GM12878 (cell line): Measurements from ENCODE around the gene EMC1. TPM values are rescaled to one million over a fixed set of nuclear protein-coding genes. Genes with fewer than 3 reads are reported as not detected.

ENCODE experiments used
- ATAC-seq: fragments of 200-7000 bp; cut with Tn5 transposase; 3 replicates; pipeline ENCODE4 v1.9.1; 2020; ENCODE audit warnings: mild to moderate bottlenecking, moderate library complexity
- BruUV-seq: library from RNA; stranded (reverse); fragments of 400-500 nt; replicated peaks from 2 replicates; lab custom pipeline; 2021; lab: Mats Ljungman, UMichigan
- CTCF ChIA-PET: fragments of 300-600 bp; sonication (Branson Sonifier 250); formaldehyde crosslinking; extraction: SDS; loops from one replicate; lab custom pipeline; 2021; ENCODE audit warnings: inconsistent platforms; lab: Yijun Ruan, JAX
- POLR2A ChIA-PET: fragments of 350-600 bp; formaldehyde crosslinking; extraction: SDS; loops from one replicate; lab custom pipeline; 2021; ENCODE audit warnings: inconsistent platforms; lab: Charles Lee
- RAD21 ChIA-PET: fragments of 300-600 bp; sonication (Branson Sonifier 250); formaldehyde crosslinking; loops from one replicate; lab custom pipeline; 2023; ENCODE audit warnings: antibody characterized with exemption; ENCODE audit not compliant: unreplicated experiment; lab: Charles Lee
- SMC1A ChIA-PET: fragments of 300-600 bp; sonication (Branson Sonifier 250); formaldehyde crosslinking; loops from one replicate; lab custom pipeline; 2023; ENCODE audit not compliant: unreplicated experiment, uncharacterized antibody; lab: Charles Lee
- DNase-seq: peaks from one replicate; pipeline ENCODE4 v3.0.0-alpha.2; 2011; ENCODE audit warnings: low read depth, low spot score
- FAIRE-seq: peaks from 3 replicates; lab custom pipeline; 2011; peaks lifted over from hg19 to GRCh38; lab: Jason Lieb, UNC
- H2AFZ ChIP-seq: 2 replicates; pipeline ENCODE4 v1.6.0; 2011; ENCODE audit warnings: low read depth, low read length, control low read depth; ENCODE audit not compliant: control insufficient read depth
- H3K27ac ChIP-seq: 2 replicates; pipeline ENCODE4 v1.5.1; 2011; ENCODE audit warnings: control low read depth; ENCODE audit not compliant: control insufficient read depth, insufficient read depth
- H3K27me3 ChIP-seq, 2 experiments: replicated peaks in 1 of 2; 2 replicates each; pipeline versions ENCODE4 v1.6.0 to v1.6.1; 2011; ENCODE audit warnings: low read length in 1 of 2; ENCODE audit not compliant: control insufficient read depth in 2 of 2, insufficient read depth in 2 of 2
- H3K36me3 ChIP-seq, 2 experiments: 2 replicates each; pipeline ENCODE4 v1.5.1; 2011; ENCODE audit warnings: low read length in 1 of 2; ENCODE audit not compliant: control insufficient read depth in 2 of 2, insufficient read depth in 2 of 2
- H3K4me1 ChIP-seq: 2 replicates; pipeline ENCODE4 v1.6.1; 2011; ENCODE audit warnings: mild to moderate bottlenecking, low read length, moderate library complexity, mixed read lengths; ENCODE audit not compliant: control insufficient read depth, insufficient read depth
- H3K4me2 ChIP-seq: 2 replicates; pipeline ENCODE4 v1.6.0; 2011; ENCODE audit warnings: control low read depth; ENCODE audit not compliant: control insufficient read depth, insufficient read depth
- H3K4me3 ChIP-seq: fragments of 200-600 bp; sonication (generic); 2 replicates; pipeline ENCODE4 v1.5.1; 2016
- H3K79me2 ChIP-seq: 2 replicates; pipeline ENCODE4 v1.6.0; 2011; ENCODE audit warnings: low read length; ENCODE audit not compliant: control insufficient read depth, insufficient read depth
- H3K9ac ChIP-seq: 2 replicates; pipeline ENCODE4 v1.8.0; 2011; ENCODE audit warnings: low read length, control low read depth, mixed read lengths; ENCODE audit not compliant: control insufficient read depth, insufficient read depth
- H3K9me3 ChIP-seq: replicated peaks from 3 replicates; pipeline ENCODE4 v1.5.1; 2011; ENCODE audit warnings: mild to moderate bottlenecking, low read length; ENCODE audit not compliant: control insufficient read depth, insufficient read depth
- H4K20me1 ChIP-seq: 2 replicates; pipeline ENCODE4 v1.6.0; 2011; ENCODE audit not compliant: control insufficient read depth, insufficient read depth
- BCLAF1 ChIP-seq: fragments of 450-650 bp; IDR thresholded peaks from 2 replicates; pipeline ENCODE4 v1.6.1; 2017; ENCODE audit warnings: antibody characterized with exemption, mild to moderate bottlenecking, moderate library complexity
- ESRRA ChIP-seq: IDR thresholded peaks from 2 replicates; pipeline ENCODE4 v1.6.1; 2012; ENCODE audit warnings: mild to moderate bottlenecking, low read length, improper control_type of control experiment
- MEF2B ChIP-seq: fragments of 450-650 bp; IDR thresholded peaks from 2 replicates; pipeline ENCODE4 v1.6.1; 2018; ENCODE audit warnings: mild to moderate bottlenecking, moderate library complexity; ENCODE audit not compliant: partially characterized antibody, poor library complexity, severe bottlenecking
- MTA3 ChIP-seq: IDR thresholded peaks from 2 replicates; pipeline ENCODE4 v1.6.1; 2012; ENCODE audit warnings: low read length, inconsistent platforms, borderline replicate concordance
- POLR2A ChIP-seq: IDR thresholded peaks from 2 replicates; pipeline ENCODE4 v1.6.1; 2011; ENCODE audit warnings: low read depth, mild to moderate bottlenecking, low read length
- WGBS: methylation state at CpG from one replicate; pipeline ENCODE4 v1.1.6; 2016; ENCODE audit warnings: low lambda C conversion rate; ENCODE audit not compliant: insufficient replicate concordance, insufficient coverage; ENCODE audit errors: missing lambda C conversion rate; 5-methylcytosine and 5-hydroxymethylcytosine counted together
- in situ Hi-C: fragments of 300-500 bp; cut with MboI; formaldehyde crosslinking; loops from 9 replicates; pipeline ENCODE4 v1.14.3; 2018; ENCODE audit warnings: mixed read lengths
- intact Hi-C: fragments of 100-400 bp; cut with micrococcal nuclease; formaldehyde crosslinking; loops from one replicate; pipeline ENCODE4 v1.14.2; 2022; ENCODE audit not compliant: unreplicated experiment
- polyA plus RNA-seq, 11 experiments: library from polyadenylated mRNA; depleted of rRNA in 4 of 11; unstranded in 6 of 11; stranded (reverse) in 5 of 11; fragments of >200 nt; fragmentation: Nextera tagmentation in 4 of 11; fragmentation: Illumina TruSeq in 1 of 11; extraction: Ambion mirVana in 4 of 11; extraction: Trizol in 1 of 11; gene quantifications; 1 replicate in 1 of 11; 2 replicates in 10 of 11; pipeline versions ENCODE4 v1.2.1 to v1.2.3, GENCODE V29; 2011 to 2016; ENCODE audit warnings: inconsistent platforms in 2 of 11, missing spikeins in 2 of 11, low read depth in 1 of 11
- total RNA-seq, 4 experiments: library from RNA; depleted of rRNA in 3 of 4; stranded (reverse); fragments of >200 nt in 3 of 4; fragmentation: Illumina TruSeq in 1 of 4; extraction: Trizol in 1 of 4; gene quantifications; 2 replicates each; pipeline versions ENCODE4 v1.2.1 to v1.2.3, GENCODE V29; 2013 to 2021

Gene EMC1
- total and polyA plus RNA-seq, 10 of the 15 experiments (the other 5 are each of a cell fraction or from before 2014, with no cell fraction given), result 12.2 to 43.6 (median 20.6) TPM

- TF ChIP-seq BCLAF1 (no peak), MEF2B (no peak)
Measured at GRCh38 chr1:19260211-19261138, 9.2 kb upstream of the EMC1 start (continued).

- no peak for ATAC-seq
- H3K36me3 ChIP-seq, result peaks cover 33 to 34% of the 10 kb centered on the region in 2 experiments
- POLR2A ChIA-PET, result no interaction called here
- H3K9ac ChIP-seq, result no peak overlapping the region
- no peak overlapping the region for H2AFZ ChIP-seq
- SMC1A ChIA-PET, result no interaction called here
- CTCF ChIA-PET, result interaction anchor here (0.7 to 0.9 kb wide), 2 partner anchors 17 to 45 kb away, joined by 3 read pairs; no protein-coding TSS in a partner anchor
- H3K79me2 ChIP-seq, result peaks cover 17% of the 10 kb centered on the region
- H3K27me3 ChIP-seq, result no peaks in the 10 kb centered on the region
- intact Hi-C loops (no loop called here), in situ Hi-C loops (no loop called here)
- no peak overlapping the region for H3K27ac ChIP-seq
- peaks cover 3% of the 10 kb centered on the region; the same call in 1 of the 2 replicates for H4K20me1 ChIP-seq
- RAD21 ChIA-PET, result no interaction called here
- BruUV-seq, result no TSS peak
- no peaks in the 10 kb centered on the region for H3K9me3 ChIP-seq
- FAIRE-seq, result no peak
- H3K4me2 ChIP-seq, result no peak overlapping the region
- peaks cover under 1% of the 10 kb centered on the region; the same call in 1 of the 2 replicates for H3K4me1 ChIP-seq
- no peak for DNase-seq
- no peak overlapping the region for H3K4me3 ChIP-seq
- TF ChIP-seq ESRRA (no peak), MTA3 (no peak), POLR2A (0 out of 2 replicates have a peak, but pooled peaks have one; percentile 31)
- 96% methylated on average over 8 of the region's 10 CpGs for WGBS
Measured at GRCh38 chr1:19258353-19258752, 7.0 kb upstream of the EMC1 start.
